Measurements from ENCODE around the gene VWA1.
"Not testable (repeated sequence)": the region's sequence is repeated elsewhere in the genome, so short reads cannot be mapped to it uniquely, and the experiment has no call there.

Gene VWA1

GRCh38 chr1:1435106-1435903 is at the start of gene VWA1:
TSS of gene VWA1 (plus strand) at chr1:1435690. CDS start at chr1:1435749, 59 bp downstream.
- peak; percentile 41 to 57 (median 47) for DNase-seq (ENCODE audit: low read depth in 2 of 3, low spot score in 2 of 3)

DNA sequence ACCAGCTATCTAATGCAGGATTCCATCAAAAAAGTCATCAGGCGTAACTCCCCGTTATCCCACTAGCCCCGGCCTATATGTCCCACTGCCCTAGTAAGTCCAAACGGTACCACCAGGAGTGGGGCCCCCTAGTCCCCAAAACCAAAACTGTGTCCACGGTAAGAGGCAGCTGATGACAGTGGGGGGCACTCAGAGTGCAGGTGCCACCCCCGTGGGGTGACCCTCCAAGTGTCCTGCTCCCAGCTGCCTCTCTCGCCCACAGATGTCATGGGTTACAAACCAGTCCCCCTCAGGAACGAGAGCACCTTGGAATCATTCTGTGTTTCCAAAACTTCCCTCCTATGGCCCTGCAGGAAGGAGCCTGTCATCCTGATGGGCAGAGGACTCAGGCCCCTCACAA is 49.6 kb upstream of the VWA1 start:
- no peak for DNase-seq (ENCODE audit: low read depth in 2 of 3, low spot score in 2 of 3)

- DNase-seq (ENCODE audit: low read depth in 2 of 3, low spot score in 2 of 3) = no peak
Observed at GRCh38 chr1:1387098-1388077, 48.1 kb upstream of the VWA1 start.

DNA sequence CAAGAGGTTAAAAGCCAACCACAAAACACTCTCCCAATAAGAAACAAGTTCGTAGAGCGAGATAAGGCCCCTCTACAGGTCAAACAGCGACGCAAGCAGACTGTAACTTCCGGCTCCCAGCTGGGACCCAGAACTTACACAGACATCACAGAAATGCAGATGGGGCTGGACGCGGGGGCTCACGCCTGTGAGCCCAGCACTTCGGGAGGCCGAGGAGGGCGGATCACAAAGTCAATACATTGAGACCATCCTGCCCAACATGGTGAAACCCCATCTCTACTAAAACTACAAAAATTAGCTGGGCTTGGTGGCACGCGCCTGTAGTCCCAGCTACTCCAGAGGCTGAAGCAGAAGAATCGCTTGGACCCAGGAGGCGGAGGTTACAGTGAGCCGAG is 47.4 kb upstream of the VWA1 start:
- no peak for DNase-seq (ENCODE audit: low read depth in 2 of 3, low spot score in 2 of 3)

- DNase-seq (ENCODE audit: low read depth in 2 of 3, low spot score in 2 of 3) = no peak
Observed at GRCh38 chr1:1390675-1391074, 44.8 kb upstream of the VWA1 start.

GRCh38 chr1:1391225-1391624 is 44.3 kb upstream of the VWA1 start:
- no peak for DNase-seq (ENCODE audit: low read depth in 2 of 3, low spot score in 2 of 3)

DNA sequence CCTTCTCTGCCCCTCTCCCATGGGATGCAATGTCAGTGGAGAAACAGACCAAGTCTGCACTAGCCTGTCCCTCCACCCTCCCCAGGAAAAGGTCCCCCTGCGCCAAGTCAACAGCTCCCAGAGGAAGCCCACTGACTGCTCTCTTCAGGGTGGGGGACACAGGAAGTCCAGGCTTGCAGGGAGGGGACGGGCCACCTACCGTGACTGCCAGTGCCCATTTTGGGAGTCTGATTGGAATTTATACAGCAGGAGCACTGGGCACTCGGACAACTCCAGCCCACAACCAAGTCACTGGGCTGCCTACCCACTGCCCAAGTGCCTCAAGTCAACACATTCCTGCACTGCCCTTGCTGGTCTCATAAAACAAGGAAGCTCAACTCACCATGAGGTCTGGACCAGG is 42.5 kb upstream of the VWA1 start:
- no peak for DNase-seq (ENCODE audit: low read depth in 2 of 3, low spot score in 2 of 3)

DNA sequence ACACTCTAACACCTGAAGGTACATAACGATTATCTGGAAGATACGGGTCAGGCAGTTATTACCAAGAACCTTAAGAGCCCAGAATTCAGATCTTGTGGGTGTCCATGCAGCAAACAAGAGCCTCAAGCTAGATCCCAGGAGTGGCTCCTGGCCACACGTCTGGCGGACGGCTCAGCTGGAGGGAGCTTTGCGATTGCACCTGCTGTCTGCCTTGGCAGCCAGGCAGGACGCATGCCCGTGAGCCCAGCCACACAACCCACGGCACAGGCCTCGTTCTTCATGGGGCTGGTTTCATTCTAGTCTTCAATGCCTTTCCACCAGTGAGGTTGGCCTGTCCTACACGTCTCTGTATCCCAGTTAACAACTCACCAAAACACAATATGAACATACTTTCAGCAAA is 42.1 kb upstream of the VWA1 start:
- DNase-seq (ENCODE audit: low read depth in 2 of 3, low spot score in 2 of 3) = no peak

DNA sequence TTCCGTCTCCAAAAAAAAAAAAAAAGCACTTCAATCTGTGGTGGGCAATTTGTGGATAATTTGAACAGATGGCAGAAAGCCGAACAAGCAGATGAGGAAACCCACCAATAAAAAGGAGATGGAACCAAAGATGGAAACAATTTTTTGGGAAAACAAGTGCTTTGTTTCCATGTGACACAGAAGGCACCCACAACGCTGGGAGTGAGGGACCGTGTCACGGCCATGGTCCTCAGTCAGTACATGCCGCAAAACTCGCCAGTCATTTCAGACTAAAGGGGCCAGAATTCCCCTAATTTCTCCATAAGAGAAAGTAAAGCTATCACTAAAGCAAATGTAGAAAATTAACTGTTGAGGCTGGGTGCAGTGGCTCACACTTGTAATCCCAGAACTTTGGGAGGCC is 41.4 kb upstream of the VWA1 start:
- no peak for DNase-seq (ENCODE audit: low read depth in 2 of 3, low spot score in 2 of 3)

GRCh38 chr1:1395166-1395565 is 40.3 kb upstream of the VWA1 start:
- DNase-seq (ENCODE audit: low read depth in 2 of 3, low spot score in 2 of 3) = no peak

GRCh38 chr1:1397839-1398523 is 37.5 kb upstream of the VWA1 start:
- DNase-seq (ENCODE audit: low read depth in 2 of 3, low spot score in 2 of 3) = no peak

DNA sequence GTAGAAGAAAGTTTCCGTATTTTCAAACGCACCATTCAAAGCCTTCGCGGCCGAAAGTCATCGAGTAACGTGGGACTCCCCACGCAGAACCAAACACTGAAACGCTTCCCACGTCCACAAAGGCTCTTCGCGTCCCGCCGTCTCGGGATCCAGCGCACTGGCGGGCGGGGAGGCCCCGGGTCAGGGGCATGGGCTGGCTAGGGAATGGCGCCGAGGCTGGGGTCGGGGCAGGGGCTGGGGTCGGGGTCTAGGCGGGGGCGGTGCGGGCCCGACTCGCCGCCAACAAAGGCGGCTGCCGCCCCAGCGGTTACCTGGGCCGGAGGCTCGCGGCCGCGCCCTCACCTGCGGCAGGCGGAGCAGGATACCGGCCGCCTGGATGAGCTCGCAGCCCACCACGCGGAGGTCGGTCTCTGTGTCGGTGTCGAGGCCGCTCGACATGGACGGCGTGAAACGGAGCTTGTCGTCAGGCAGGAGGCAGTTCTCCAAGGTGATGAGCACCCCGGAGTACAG is 36.8 kb upstream of the VWA1 start:
- no peak for DNase-seq (ENCODE audit: low read depth in 2 of 3, low spot score in 2 of 3)

- DNase-seq (ENCODE audit: low read depth in 2 of 3, low spot score in 2 of 3) = peak; percentile 95 to 100 (median 98)
Observed at GRCh38 chr1:1399187-1399871, 36.2 kb upstream of the VWA1 start, which contains the start of gene CCNL2. TSS of gene CCNL2 (minus strand) at chr1:1399335. CDS start at chr1:1399306, 29 bp downstream.

DNA sequence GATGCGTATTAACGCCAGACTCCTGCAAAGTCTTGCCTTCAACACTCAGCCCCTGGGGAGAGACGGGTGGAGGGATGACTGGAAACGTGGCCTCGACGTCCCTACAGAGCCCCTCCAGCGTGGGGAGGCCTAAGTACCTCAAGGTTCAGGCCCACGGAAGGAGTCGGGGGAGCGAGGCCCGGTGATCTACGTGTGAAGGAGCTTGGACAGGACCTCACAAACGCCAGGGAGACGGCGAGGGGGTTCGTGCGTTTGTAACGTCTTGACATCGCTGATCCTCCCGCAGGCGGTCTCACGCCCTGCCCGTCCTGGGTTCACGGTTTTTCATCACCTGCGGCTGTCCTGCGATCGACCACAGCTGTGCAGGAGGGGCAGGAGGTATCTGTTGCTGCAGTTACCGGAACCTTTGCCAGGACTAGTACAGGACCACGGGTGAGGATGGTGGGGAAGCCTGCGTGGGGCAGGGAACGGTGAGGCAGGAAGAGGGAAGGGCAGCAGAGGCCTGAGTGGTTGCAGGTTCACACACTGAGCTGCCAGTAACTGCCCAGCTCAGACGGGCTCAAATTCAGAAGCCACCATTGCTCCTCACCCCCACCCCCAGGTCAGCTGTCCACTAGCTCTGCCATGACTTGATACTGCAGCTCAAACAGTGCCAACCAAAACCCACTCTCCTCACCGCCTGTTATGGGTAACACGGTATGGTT is 35.5 kb upstream of the VWA1 start:
- DNase-seq (ENCODE audit: low read depth in 2 of 3, low spot score in 2 of 3) = no peak

GRCh38 chr1:1400576-1401456 is 34.7 kb upstream of the VWA1 start:
- DNase-seq (ENCODE audit: low read depth in 2 of 3, low spot score in 2 of 3) = no peak

- DNase-seq (ENCODE audit: low read depth in 2 of 3, low spot score in 2 of 3) = no peak
Observed at GRCh38 chr1:1401457-1402010, 34.0 kb upstream of the VWA1 start.

- no peak for DNase-seq (ENCODE audit: low read depth in 2 of 3, low spot score in 2 of 3)
Observed at GRCh38 chr1:1402072-1402900, 33.2 kb upstream of the VWA1 start.

DNA sequence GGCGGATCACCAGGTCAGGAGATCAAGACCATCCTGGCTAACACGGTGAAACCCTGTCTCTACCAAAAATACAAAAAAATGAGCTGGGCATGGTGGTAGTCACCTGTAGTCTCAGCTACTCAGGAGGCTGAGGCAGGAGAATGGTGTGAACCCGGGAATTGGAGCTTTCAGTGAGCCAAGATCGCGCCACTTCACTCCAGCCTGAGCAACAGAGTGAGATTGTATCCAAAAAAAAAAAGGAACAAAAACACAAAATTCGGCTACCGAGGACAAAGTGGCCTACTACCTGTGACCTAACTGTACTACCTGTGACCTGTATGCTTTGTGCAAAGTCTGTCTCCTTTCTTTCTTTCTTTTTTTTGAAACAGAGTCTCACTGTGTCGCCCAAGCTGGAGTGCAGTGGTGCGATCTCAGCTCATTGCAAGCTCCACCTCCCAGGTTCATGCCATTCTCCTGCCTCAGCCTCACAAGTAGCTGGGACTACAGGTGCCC is 32.5 kb upstream of the VWA1 start:
- not testable (repeated sequence) for DNase-seq (ENCODE audit: low read depth in 2 of 3, low spot score in 2 of 3)
